Neural cell (in vitro differentiated cells): ENCODE results near the gene MINDY4. TPM values are rescaled to one million over a fixed set of nuclear protein-coding genes. Genes with fewer than 3 reads are reported as not detected.

Experiments
- H2AFZ ChIP-seq: fragments of 200-600, 300-800 bp; sonication (generic), shearing (Covaris generic); 2 replicates; pipeline ENCODE4 v1.6.0; 2014; ENCODE audit warnings: low read depth, mild to moderate bottlenecking, antibody characterized with exemption, low read length, moderate library complexity
- H3F3A ChIP-seq: fragments of 200-600 bp; shearing (Covaris generic); 2 replicates; pipeline ENCODE4 v1.6.1; 2016; ENCODE audit warnings: mild to moderate bottlenecking, moderate library complexity, mixed read lengths, antibody characterized with exemption, low read length; ENCODE audit not compliant: insufficient read depth, poor library complexity, severe bottlenecking
- H3K27ac ChIP-seq: fragments of 200-600, 300-800 bp; sonication (generic), shearing (Covaris generic); 2 replicates; pipeline ENCODE4 v1.5.1; 2014; ENCODE audit warnings: mild to moderate bottlenecking, low read length, moderate library complexity
- H3K27me3 ChIP-seq: fragments of 300-800, 200-600 bp; sonication (generic), shearing (Covaris generic); 2 replicates; pipeline ENCODE4 v1.6.0; 2014; ENCODE audit warnings: mild to moderate bottlenecking, low read depth, low read length, moderate library complexity; ENCODE audit not compliant: insufficient read depth
- H3K36me3 ChIP-seq: fragments of 300-800, 200-600 bp; sonication (generic), shearing (Covaris generic); 2 replicates; pipeline ENCODE4 v1.5.1; 2014; ENCODE audit warnings: mild to moderate bottlenecking, antibody characterized with exemption, low read length, moderate library complexity; ENCODE audit not compliant: insufficient read depth
- H3K4me2 ChIP-seq: fragments of 300-800, 200-600 bp; sonication (generic), shearing (Covaris generic); 2 replicates; pipeline ENCODE4 v1.6.0; 2014; ENCODE audit warnings: mild to moderate bottlenecking, low read length
- H3K4me3 ChIP-seq: fragments of 300-800, 200-600 bp; sonication (generic), shearing (Covaris generic); 2 replicates; pipeline ENCODE4 v1.5.1; 2014; ENCODE audit warnings: mild to moderate bottlenecking, low read length, moderate library complexity
- H3K79me2 ChIP-seq: fragments of 200-600 bp; shearing (Covaris generic); replicated peaks from 2 replicates; pipeline ENCODE4 v1.6.0; 2014; ENCODE audit warnings: mild to moderate bottlenecking, low read length, moderate library complexity; ENCODE audit not compliant: insufficient read depth
- H3K9ac ChIP-seq: fragments of 300-800, 200-600 bp; sonication (generic), shearing (Covaris generic); 2 replicates; pipeline ENCODE4 v1.6.1; 2016; ENCODE audit warnings: mild to moderate bottlenecking, low read length, mixed read lengths
- H3K9me2 ChIP-seq: fragments of 200-600 bp; shearing (Covaris generic); 2 replicates; pipeline ENCODE4 v1.6.1; 2016; ENCODE audit warnings: mild to moderate bottlenecking, low read length, mixed read lengths; ENCODE audit not compliant: insufficient read depth
- H3K9me3 ChIP-seq: fragments of 200-600, 300-800 bp; sonication (generic), shearing (Covaris generic); 2 replicates; pipeline ENCODE4 v1.6.1; 2016; ENCODE audit warnings: mild to moderate bottlenecking, mixed run types, low read length, moderate library complexity, mixed read lengths
- H4K20me1 ChIP-seq: fragments of 200-600 bp; shearing (Covaris generic); 2 replicates; pipeline ENCODE4 v1.6.1; 2016; ENCODE audit warnings: mild to moderate bottlenecking, mixed run types; ENCODE audit not compliant: insufficient read depth
- CTCF ChIP-seq: fragments of 450-650 bp; IDR thresholded peaks from 2 replicates; pipeline ENCODE4 v1.5.1; 2014; ENCODE audit warnings: antibody characterized with exemption, mild to moderate bottlenecking, moderate library complexity; ENCODE audit not compliant: poor library complexity, severe bottlenecking
- EP300 ChIP-seq: fragments of 450-650 bp; conservative IDR thresholded peaks from 2 replicates; pipeline ENCODE4 v1.6.1; 2014; ENCODE audit warnings: antibody characterized with exemption, mild to moderate bottlenecking, moderate library complexity; ENCODE audit not compliant: poor library complexity, severe bottlenecking
- EZH2 ChIP-seq: fragments of 200-600, 300-800 bp; shearing (Covaris generic), sonication (generic); IDR thresholded peaks from 2 replicates; pipeline ENCODE4 v1.6.1; 2014; ENCODE audit warnings: antibody characterized with exemption, low read length, borderline replicate concordance, mild to moderate bottlenecking; ENCODE audit not compliant: insufficient read depth, poor library complexity, severe bottlenecking
- MXI1 ChIP-seq: fragments of 450-650 bp; conservative IDR thresholded peaks from 2 replicates; pipeline ENCODE4 v1.6.1; 2014; ENCODE audit warnings: antibody characterized with exemption, mild to moderate bottlenecking; ENCODE audit not compliant: poor library complexity, severe bottlenecking
- POLR2AphosphoS5 ChIP-seq: IDR thresholded peaks from 2 replicates; pipeline ENCODE4 v1.6.1; 2012
- RAD21 ChIP-seq: fragments of 450-650 bp; conservative IDR thresholded peaks from 2 replicates; pipeline ENCODE4 v1.6.1; 2014; ENCODE audit warnings: antibody characterized with exemption, mild to moderate bottlenecking, moderate library complexity
- SMC3 ChIP-seq: fragments of 450-650 bp; conservative IDR thresholded peaks from 2 replicates; pipeline ENCODE4 v1.6.1; 2014; ENCODE audit warnings: antibody characterized with exemption, mild to moderate bottlenecking, moderate library complexity; ENCODE audit not compliant: poor library complexity
- TAF1 ChIP-seq: IDR thresholded peaks from 2 replicates; pipeline ENCODE4 v1.6.1; 2012; ENCODE audit warnings: low read depth
- polyA plus RNA-seq: library from polyadenylated mRNA; depleted of rRNA; stranded (reverse); fragments of >200 nt; gene quantifications from 2 replicates; pipeline ENCODE4 v1.2.3, GENCODE V29; 2014
- TF ChIP-seq, protein P1 (sequence below): IDR thresholded peaks from 2 replicates; pipeline ENCODE4 v1.6.1; 2012; ENCODE audit warnings: borderline replicate concordance

MINDY4 gene
- polyA plus RNA-seq, 1 donor from 2014 or later: 1.0 TPM

- H3K36me3 ChIP-seq: no peaks in the 10 kb centered on the region
- no peak overlapping the region for H3K4me2 ChIP-seq
- no peak overlapping the region for H3K27ac ChIP-seq
- no peak overlapping the region for H3K9ac ChIP-seq
- no peak overlapping the region for H3K4me3 ChIP-seq
- H3K27me3 ChIP-seq: no peaks in the 10 kb centered on the region
- no peaks in the 10 kb centered on the region for H4K20me1 ChIP-seq
- no peaks in the 10 kb centered on the region for H3F3A ChIP-seq
- H3K9me2 ChIP-seq: no peaks in the 10 kb centered on the region
- TF ChIP-seq EP300 (no peak), POLR2AphosphoS5 (no peak), EZH2 (no peak)
- H2AFZ ChIP-seq: no peak overlapping the region
- no peaks in the 10 kb centered on the region for H3K9me3 ChIP-seq
- H3K79me2 ChIP-seq: no peaks in the 10 kb centered on the region
These were observed 84.7 kb downstream of the MINDY4 start for GRCh38 chr7:30855936-30856335.

- no peak overlapping the region for H3K9ac ChIP-seq
- H3K4me2 ChIP-seq: no peak overlapping the region
- H3K27me3 ChIP-seq: no peaks in the 10 kb centered on the region
- H3K4me3 ChIP-seq: no peak overlapping the region
- H3K79me2 ChIP-seq: no peaks in the 10 kb centered on the region
- H3F3A ChIP-seq: no peaks in the 10 kb centered on the region
- no peaks in the 10 kb centered on the region for H3K9me2 ChIP-seq
- no peaks in the 10 kb centered on the region for H4K20me1 ChIP-seq
- no peak overlapping the region for H3K27ac ChIP-seq
- H3K9me3 ChIP-seq: no peaks in the 10 kb centered on the region
- TF ChIP-seq, protein P1, sequence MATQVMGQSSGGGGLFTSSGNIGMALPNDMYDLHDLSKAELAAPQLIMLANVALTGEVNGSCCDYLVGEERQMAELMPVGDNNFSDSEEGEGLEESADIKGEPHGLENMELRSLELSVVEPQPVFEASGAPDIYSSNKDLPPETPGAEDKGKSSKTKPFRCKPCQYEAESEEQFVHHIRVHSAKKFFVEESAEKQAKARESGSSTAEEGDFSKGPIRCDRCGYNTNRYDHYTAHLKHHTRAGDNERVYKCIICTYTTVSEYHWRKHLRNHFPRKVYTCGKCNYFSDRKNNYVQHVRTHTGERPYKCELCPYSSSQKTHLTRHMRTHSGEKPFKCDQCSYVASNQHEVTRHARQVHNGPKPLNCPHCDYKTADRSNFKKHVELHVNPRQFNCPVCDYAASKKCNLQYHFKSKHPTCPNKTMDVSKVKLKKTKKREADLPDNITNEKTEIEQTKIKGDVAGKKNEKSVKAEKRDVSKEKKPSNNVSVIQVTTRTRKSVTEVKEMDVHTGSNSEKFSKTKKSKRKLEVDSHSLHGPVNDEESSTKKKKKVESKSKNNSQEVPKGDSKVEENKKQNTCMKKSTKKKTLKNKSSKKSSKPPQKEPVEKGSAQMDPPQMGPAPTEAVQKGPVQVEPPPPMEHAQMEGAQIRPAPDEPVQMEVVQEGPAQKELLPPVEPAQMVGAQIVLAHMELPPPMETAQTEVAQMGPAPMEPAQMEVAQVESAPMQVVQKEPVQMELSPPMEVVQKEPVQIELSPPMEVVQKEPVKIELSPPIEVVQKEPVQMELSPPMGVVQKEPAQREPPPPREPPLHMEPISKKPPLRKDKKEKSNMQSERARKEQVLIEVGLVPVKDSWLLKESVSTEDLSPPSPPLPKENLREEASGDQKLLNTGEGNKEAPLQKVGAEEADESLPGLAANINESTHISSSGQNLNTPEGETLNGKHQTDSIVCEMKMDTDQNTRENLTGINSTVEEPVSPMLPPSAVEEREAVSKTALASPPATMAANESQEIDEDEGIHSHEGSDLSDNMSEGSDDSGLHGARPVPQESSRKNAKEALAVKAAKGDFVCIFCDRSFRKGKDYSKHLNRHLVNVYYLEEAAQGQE: no peak
- TF ChIP-seq EP300: no peak
- TF ChIP-seq RAD21: no peak
- TF ChIP-seq POLR2AphosphoS5: no peak
- no peak for TF ChIP-seq SMC3
- no peak for TF ChIP-seq TAF1
- TF ChIP-seq EZH2: no peak
- TF ChIP-seq CTCF: no peak
- TF ChIP-seq MXI1: no peak
- no peaks in the 10 kb centered on the region for H3K36me3 ChIP-seq
- H2AFZ ChIP-seq: no peak overlapping the region
These were observed 87.4 kb downstream of the MINDY4 start for GRCh38 chr7:30858576-30858975.
